ENCODE measurements around the gene PARP14. TPM values are rescaled to one million over a fixed set of nuclear protein-coding genes. Genes with fewer than 3 reads are reported as not detected.

PARP14 gene
- total RNA-seq, 1 experiment from 2014 or later, result 46.0 TPM

GRCh38 chr3:122677216-122677615 lies 3.4 kb upstream of the PARP14 start:
- TF ChIP-seq TCF7L2 (IDR thresholded peaks at IDR 0.05; ENCODE audit: low read depth, low read length) (no peak), SIN3A (IDR thresholded peaks at IDR 0.05; ENCODE audit: borderline replicate concordance, insufficient read depth, low read depth, low read length) (no peak), CTCF (IDR thresholded peaks at IDR 0.05) (no peak)
- no peak overlapping the region for H3K27ac ChIP-seq (ENCODE audit: low read length)
- POLR2A ChIA-PET, result no interaction called here
- ATAC-seq (no peak), DNase-seq (ENCODE audit: low read depth, low spot score) (no peak)
- peaks cover 21% of the 10 kb centered on the region for H3K4me1 ChIP-seq (ENCODE audit: control insufficient read depth, insufficient read depth, low read length)
- no peak overlapping the region for H3K4me3 ChIP-seq (ENCODE audit: low read depth in 2 of 2, low read length in 2 of 2)
- no TSS peak for BruUV-seq (replicated peaks)
- in situ Hi-C loops (cut with HindIII; ENCODE audit: low pct_unique_long_range_greater_than_20kb, low sequenced_read_pairs) (no loop called here), intact Hi-C loops (cut with micrococcal nuclease; ENCODE audit: unreplicated experiment) (no loop called here)
- no peaks in the 10 kb centered on the region for H3K9me3 ChIP-seq (ENCODE audit: control insufficient read depth, insufficient read depth, low read depth, low read length)
- no peaks in the 10 kb centered on the region for H3K27me3 ChIP-seq (ENCODE audit: control insufficient read depth, insufficient read depth, low read length)
- CTCF ChIA-PET, result no interaction called here
- H3K36me3 ChIP-seq (ENCODE audit: control insufficient read depth, insufficient read depth, low read length), result no peaks in the 10 kb centered on the region; the same call in 1 of the 2 replicates

- no peak for DNase-seq (ENCODE audit: low read depth, low spot score)
- ChIA-PET CTCF (interaction anchor here (0.5 to 1.6 kb wide), 4 partner anchors 9 to 286 kb away, joined by 3 to 7 read pairs (median 6); no protein-coding TSS in a partner anchor), POLR2A (no interaction called here)
- no TSS peak for BruUV-seq (replicated peaks)
- Histone ChIP-seq H3K4me1 (ENCODE audit: control insufficient read depth, insufficient read depth, low read length) (peaks cover 31% of the 10 kb centered on the region), H3K4me3 (ENCODE audit: low read depth in 2 of 2, low read length in 2 of 2) (no peak overlapping the region), H3K9me3 (ENCODE audit: control insufficient read depth, insufficient read depth, low read depth, low read length) (no peaks in the 10 kb centered on the region), H3K36me3 (ENCODE audit: control insufficient read depth, insufficient read depth, low read length) (no peaks in the 10 kb centered on the region; the same call in 1 of the 2 replicates), H3K27me3 (ENCODE audit: control insufficient read depth, insufficient read depth, low read length) (no peaks in the 10 kb centered on the region), H3K27ac (ENCODE audit: low read length) (no peak overlapping the region)
- intact Hi-C loops (cut with micrococcal nuclease; ENCODE audit: unreplicated experiment) (loop anchor here (2.0 kb wide), 2 partner anchors 220 to 286 kb away; no protein-coding TSS in a partner anchor), in situ Hi-C loops (cut with HindIII; ENCODE audit: low pct_unique_long_range_greater_than_20kb, low sequenced_read_pairs) (no loop called here)
- TF ChIP-seq REST (IDR thresholded peaks at IDR 0.05; ENCODE audit: insufficient read depth in 1 of 2, low read depth in 2 of 2, low read length in 1 of 2) (no peak), TCF7L2 (IDR thresholded peaks at IDR 0.05; ENCODE audit: low read depth, low read length) (no peak), POLR2AphosphoS5 (IDR thresholded peaks at IDR 0.05; ENCODE audit: low read depth, low read length) (no peak), CTCF (IDR thresholded peaks at IDR 0.05) (no peak), SIN3A (IDR thresholded peaks at IDR 0.05; ENCODE audit: borderline replicate concordance, insufficient read depth, low read depth, low read length) (no peak)
- no peak for ATAC-seq
Observed at GRCh38 chr3:122678506-122678905, 2.1 kb upstream of the PARP14 start.

Data from Panc1 (cell line).